NCI-H524 treated with DMSO at 0.1 percent for 48 hours (cell line): ENCODE results near the gene MBD3L2B.

Experiments used
- DNase-seq: peaks from one replicate; lab custom pipeline; 2025; lab: John Stamatoyannopoulos, UW

The MBD3L2B gene

DNA sequence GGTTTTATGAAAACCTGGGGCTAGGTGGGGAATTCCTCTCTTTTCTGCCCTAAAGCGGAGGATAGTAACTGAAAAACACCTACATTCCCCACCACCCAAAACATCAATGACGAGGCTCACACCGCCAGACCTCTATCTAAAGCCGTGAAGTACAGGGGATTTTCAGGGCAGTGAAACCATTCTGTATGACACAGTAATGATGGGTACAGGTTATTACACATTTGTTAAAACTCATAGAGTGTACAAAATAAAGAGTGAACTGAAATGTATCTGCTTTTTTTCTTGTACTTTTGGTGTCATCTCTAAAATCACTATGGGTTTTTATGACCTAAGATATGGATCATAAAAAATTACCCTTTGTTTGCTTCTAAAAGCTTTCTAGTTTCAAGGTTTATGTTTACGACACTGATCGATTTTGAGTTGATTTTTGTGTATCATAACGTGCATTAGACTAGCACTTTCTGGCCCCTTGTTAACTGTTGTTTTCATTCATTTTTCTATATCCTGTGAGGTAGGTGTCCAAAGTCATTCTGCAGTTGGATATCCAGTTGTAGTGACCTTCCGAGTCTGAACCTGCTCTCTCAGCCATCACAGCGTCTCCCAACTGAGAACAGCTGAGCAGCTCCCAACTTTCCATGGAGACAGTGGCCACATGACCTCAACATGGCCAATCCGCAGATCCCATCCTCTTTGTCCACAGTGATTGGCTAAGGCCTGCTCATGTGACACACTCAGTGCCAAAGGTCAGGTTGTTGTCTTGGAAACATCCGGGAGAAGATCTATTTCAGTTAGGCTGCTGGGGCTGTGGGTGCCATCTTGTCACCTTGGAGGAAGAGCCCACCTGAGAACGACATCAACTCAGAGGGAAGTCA, 10.3 kb downstream of the MBD3L2B start:
- no peak for DNase-seq

- DNase-seq, result no peak
Measured at GRCh38 chr19:7007859-7008258, 13.4 kb downstream of the MBD3L2B start.

DNA sequence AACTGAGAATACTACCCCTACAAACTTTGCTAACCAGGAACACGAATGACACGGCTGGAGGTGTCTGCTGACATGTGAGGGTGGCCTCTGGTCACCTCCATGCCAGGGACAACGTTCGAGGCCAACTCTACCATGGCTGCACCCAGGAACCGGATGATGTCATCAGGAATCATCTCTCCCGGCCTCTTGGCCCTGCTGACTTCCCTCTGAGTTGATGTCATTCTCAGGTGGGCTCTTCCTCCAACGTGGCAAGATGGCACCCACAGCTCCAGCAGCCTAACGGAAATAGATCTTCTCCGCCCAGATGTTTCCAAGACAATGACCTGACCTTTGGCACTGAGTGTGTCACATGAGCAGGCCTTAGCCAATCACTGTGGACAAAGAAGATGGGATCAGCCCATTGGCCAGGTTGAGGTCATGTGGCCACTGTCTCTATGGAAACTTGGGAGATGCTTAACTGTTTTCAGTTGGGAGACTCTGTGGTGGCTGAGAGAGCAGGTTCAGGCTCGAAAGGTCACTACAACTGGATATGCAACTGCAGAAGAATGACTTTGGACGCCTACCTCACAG, 15.0 kb downstream of the MBD3L2B start:
- no peak for DNase-seq

DNA sequence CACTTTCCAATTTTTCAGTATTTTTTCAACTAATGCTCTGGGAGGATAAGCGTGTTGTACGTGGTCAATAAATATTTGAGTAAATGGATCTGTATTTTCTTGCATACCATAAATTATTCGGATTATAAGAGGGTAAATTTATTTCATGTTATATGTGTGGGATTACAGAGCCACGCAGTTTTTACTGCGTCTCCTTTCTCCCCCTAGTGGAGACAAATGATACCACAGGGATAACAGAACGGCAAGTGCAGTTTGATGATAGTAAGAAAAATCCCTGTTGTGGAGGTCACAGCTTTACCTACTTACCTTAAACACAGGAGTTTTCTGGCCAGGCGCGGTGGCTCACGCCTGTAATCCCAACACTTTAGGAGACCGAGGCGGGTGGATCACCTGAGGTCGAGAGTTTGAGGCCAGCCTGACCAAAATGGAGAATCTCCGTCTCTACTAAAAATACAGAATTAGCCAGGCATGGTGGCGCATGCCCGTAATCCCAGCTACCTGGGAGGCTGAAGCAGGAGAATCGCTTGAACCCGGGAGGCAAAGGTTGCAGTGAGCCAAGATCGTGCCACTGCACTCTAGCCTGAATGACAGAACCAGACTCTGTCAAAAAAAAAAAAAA, 16.8 kb downstream of the MBD3L2B start:
- no peak for DNase-seq

- DNase-seq, result no peak
Measured at GRCh38 chr19:7000816-7001215, 20.4 kb downstream of the MBD3L2B start.

DNA sequence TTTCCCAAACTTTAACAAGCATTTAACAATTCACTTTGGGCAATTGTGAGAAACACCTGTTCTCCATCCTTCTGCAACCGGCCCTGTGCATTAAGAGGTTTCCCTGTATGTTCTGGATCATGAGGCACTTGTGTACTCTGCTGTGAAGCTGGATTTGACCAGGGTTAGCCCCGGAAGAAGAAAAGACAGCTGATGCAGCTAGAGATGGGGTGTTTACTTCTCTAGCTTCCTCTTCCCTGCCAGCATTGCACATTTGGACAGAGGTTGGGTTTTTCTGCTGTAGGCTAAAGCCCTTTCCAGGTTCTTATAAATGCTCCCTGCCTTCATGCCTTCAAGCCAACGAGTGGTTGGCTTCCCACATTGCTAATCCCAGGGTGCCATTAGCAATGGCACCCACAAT, 20.9 kb downstream of the MBD3L2B start:
- no peak for DNase-seq

GRCh38 chr19:6999933-7000332, 21.3 kb downstream of the MBD3L2B start:
- DNase-seq, result no peak

GRCh38 chr19:6997679-6998445, 23.4 kb downstream of the MBD3L2B start:
- no peak for DNase-seq

- no peak for DNase-seq
Measured at GRCh38 chr19:6996810-6997209, 24.4 kb downstream of the MBD3L2B start.

GRCh38 chr19:6995054-6995453, 26.2 kb downstream of the MBD3L2B start:
- no peak for DNase-seq

DNA sequence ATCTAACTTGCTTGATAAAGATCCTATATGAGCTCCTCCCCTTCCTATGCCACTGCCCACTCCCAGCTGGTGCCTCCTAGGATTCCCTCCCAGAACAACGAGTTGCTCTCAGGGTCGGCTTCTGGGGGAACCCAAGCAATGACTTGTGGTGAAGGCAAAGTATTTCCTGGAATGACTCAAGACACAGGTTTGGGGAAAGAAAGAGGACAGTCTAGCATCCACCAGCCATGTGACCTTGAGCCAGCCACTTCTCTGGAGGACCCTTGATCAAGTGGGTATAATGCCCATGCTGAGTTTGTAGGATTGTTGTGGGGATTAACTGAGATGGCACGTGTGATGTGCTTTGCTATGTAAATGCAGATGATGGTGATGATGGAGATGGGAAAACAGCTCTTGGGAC, 33.0 kb downstream of the MBD3L2B start:
- DNase-seq, result no peak

DNA sequence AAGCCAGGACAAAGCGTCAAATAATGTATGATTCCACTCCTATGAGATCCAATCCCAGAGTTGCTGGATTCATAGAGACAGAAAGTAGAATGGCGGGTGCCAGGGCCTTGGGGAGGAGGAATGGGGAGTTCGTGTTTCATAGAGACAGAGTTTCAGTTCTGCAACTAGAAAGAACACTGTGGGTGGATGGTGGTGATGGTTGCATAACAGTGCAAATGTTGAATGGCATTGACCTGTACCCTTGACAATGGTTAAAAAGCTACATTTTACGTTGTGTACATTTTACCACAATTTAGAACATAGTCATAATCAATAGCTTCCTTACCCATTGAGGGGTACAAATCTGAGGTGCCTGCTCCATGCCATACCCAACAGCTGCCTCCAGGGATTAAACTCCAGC, 33.4 kb downstream of the MBD3L2B start:
- no peak for DNase-seq

- no peak for DNase-seq
Measured at GRCh38 chr19:6983448-6983847, 37.8 kb downstream of the MBD3L2B start.

DNA sequence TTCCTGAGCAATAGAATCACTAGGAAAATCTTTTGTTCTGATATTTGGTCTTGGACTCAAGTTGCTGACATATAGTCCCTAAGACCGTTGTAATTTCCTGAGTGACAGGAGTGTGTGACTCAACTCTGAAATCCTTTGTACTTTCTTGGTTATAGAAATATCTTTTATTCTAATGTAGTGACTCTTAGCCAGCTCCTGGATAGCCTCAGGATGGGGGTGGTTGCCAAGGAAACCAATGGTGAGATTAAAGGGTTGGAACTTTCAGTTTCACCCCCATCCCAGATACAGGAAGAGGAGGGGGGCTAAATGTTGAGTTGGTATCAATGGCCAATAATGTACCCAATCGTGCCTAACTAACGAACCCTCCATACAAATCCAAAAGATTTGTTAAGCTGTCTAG, 41.8 kb downstream of the MBD3L2B start:
- no peak for DNase-seq

- no peak for DNase-seq
Measured at GRCh38 chr19:6976197-6976596, 45.0 kb downstream of the MBD3L2B start.

GRCh38 chr19:6971366-6971765, 49.9 kb downstream of the MBD3L2B start:
- DNase-seq, result no peak

DNA sequence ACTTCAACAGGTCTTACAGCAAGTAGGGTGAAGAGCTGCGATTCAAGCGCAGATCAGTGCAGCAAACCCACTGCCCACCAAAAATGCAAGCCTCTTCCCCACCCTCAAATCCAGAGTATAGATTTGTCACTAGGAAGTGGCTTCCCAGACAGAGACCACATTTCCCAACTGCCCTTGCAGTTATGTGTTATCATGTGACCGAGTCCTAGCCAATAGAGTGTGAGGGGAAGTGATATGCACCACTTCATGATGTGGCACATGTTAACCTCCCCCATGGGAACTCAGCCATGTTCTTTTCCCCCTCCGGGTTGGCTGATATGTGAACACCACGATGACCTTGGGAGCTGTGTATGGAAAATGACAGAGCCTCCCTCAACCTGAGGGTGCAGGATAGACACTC, 50.8 kb downstream of the MBD3L2B start:
- DNase-seq, result no peak

GRCh38 chr19:6970021-6970420, 51.2 kb downstream of the MBD3L2B start:
- DNase-seq, result no peak

DNA sequence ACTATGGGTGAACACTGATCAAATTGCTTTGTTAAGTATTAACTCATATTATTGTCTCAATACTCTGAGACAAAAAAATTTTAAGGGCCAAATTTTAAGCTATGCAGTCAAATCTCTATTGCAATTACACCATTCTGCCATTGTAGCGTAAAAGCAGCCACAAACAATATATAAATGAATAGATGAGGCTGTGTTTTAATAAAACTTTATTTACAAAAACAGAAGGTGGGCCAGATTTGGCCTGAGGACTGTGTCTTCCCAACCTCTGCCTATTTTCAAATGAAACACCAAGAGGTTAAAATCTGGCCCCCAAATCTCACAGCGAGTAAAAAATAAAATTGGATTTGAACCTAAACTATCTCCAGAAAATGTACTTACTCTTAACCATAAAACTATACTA, 51.7 kb downstream of the MBD3L2B start:
- no peak for DNase-seq
